HG03064 (cell line): ENCODE data around the gene EVL.

Source experiments
- ATAC-seq: cut with Tn5 transposase; IDR thresholded peaks from one replicate; pipeline ENCODE4 v1.9.1; 2021; ENCODE audit warnings: low read depth; ENCODE audit not compliant: unreplicated experiment

EVL gene

DNA sequence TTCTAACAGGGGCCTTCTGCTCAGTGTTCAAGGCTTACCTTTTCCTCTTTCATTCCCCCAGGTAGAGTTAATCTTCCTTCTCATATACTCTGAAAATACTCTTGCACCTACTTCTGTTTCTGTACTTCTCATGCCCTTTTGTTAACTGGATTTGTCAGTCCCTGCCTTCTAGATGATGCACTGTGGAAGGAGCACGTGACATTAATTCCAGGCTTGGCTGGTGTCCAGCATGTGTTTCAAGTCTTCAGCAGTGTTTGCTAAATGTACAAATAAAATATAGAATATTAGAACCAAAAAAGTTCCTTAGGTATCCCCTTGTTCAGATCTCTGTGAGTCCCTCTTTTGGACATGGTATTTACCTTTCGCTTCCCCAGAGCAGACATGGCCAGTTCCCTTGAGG lies 27.9 kb upstream of the EVL start:
- ATAC-seq, result no peak

DNA sequence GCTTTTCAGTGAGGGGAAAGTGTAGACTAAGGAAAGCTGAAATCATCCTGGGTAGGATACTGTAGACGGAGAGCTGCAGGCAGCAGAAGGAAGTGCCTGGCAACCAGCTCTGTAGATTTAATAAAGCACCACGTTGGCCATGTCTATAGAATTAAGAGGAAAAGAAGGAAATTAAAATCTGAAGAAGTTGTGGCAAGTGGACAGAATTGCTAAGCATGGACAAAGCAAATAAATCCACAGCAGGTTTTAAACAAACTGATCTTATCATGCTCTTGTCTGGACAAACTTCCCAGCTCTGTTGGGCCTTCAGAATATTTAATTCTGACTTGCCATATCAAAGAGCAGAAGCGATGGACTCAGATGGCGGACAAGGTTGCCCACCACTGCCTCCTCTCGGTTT lies 27.2 kb upstream of the EVL start:
- no peak for ATAC-seq

DNA sequence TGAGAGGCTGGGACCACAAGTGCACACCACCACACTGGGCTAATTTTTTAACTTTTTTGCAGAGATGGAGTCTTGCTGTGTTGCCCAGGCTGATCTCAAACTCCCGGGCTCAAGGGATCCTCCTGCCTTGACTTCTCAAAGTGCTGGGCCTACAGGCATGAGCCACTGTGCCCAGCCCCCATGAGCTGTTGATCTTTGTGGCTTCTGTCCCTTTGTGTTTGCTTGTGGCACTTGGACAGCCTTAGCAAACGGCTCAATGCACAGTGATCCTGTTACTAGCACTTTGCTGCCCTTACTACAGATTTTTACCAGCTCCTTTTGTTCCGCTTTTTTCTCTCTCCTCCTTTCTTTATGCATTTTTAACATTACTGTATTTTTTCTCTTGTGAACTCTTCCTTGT lies 25.3 kb upstream of the EVL start:
- no peak for ATAC-seq

DNA sequence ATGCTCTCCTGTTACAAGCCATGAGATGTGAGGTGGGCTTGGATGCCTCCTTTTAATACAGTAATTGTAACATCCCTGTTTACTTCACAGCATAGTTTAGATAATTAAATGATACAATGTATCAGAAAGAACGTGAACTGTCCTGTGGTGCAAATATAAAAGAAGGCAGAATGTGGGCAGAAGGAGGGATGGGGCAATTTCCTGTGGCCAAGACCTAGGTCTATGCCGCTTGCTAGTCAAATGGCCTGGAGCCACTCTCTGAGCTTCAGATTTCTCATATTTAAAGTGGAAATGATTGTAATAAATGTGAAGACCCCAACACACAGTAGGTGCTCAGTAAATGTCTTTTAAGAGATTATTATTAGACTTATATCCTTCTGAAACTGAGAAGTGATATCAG lies 24.0 kb upstream of the EVL start:
- no peak for ATAC-seq

DNA sequence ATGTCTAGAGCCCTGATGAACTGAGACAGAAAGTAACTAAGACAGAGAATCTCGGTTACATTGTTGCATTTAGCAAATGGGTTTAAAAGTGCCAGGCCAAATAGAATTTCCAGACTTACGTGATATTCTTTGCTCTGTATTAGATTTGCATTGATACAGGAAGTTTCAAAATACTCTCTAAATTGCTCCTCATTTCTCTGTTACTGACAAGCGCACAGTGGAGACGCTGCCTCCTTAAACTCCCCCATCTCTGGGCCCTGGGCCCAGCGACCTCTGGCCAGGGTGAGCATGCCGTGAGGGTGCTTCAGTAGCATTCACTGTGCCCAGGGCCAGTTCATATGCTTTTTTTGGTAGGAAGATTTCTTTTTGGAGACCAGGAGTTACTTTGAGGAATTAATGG lies 22.9 kb upstream of the EVL start:
- no peak for ATAC-seq

DNA sequence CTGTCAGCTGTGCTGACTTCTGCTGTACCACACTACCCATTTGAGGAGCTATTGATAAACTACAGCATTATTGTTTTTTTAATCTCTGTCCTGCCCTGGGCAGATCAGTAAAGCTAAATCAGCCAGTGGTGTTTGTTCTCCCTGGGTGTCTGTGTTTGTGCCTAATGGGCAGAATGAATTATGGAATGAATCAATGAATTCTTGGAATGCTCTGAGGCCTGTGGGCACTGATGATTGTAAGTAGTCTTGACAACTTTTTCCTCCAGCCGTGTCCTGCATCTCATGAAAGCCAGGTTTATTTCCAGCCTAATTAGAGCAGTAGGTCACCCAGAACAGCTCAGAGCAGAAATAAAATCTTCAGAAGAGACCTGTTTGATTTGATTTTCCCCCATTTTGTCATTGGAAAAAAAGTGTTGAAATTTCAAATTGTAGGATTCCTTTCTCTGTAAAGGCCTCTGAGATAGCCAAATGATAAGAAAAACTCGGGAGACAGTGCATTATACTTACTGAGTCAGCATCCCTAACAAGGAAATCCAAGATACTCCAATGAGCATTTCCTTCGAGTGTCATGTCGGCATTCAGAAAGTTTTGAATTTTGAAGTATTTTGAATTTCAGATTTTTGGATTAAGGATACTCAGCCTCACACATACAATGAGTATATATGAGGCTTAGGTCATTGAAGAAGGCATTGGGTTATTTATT lies 19.4 kb upstream of the EVL start:
- no peak for ATAC-seq

DNA sequence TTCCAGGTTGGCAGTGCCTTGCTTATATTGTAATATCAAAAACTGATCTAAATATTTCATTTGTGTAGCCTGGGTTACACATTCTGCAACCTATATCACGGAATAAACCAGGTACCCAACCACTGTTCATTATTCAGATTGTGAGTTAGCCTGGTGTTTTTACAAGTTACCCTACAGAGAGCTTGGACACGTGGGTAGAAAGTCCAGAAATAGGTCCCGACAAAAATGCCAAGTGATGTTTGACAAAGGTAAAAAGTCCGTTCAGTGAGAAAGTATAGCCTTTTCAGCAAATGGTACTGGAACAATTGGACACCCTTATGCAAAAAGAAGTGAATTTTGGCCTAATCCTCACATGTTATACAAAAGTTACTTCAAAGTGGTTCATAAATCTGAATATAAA lies 17.6 kb upstream of the EVL start:
- no peak for ATAC-seq

DNA sequence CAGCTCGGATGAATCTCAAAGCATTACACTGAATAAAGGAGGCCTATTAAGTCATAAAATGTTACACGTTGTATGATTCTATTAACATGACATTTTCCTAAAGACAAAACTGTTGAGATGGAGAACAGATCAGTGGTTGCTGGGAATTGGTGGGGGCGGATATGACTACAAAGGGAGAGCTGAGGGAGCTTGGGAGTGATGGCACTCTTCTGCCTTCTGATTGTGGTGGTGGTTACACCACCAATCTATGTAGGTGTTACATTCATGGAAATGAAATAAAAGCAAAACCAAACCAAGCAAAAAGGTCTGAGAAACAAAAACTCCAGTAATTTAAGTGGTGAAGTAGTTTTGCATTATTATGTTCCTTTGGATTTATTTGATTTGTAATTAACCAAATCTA lies 16.4 kb upstream of the EVL start:
- no peak for ATAC-seq

DNA sequence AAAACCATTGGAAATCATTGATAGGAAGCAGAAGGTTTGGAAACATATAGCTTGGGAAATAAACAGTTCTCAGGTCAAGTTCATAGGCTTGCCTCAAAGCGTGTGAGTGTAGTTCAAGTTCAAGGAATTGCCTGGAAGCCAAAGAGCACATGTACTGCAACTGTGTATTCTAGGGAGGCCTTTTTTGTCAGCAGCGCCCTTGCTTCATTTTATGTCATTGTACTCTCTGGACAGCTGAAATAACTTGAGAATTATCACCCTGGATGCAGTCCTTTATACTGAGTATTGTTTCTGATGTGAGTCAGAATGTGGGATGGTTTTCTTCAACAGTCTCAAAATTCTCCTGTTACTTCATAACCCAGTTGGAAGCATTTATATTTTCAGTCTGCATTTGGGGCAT lies 16.0 kb upstream of the EVL start:
- ATAC-seq, result no peak

DNA sequence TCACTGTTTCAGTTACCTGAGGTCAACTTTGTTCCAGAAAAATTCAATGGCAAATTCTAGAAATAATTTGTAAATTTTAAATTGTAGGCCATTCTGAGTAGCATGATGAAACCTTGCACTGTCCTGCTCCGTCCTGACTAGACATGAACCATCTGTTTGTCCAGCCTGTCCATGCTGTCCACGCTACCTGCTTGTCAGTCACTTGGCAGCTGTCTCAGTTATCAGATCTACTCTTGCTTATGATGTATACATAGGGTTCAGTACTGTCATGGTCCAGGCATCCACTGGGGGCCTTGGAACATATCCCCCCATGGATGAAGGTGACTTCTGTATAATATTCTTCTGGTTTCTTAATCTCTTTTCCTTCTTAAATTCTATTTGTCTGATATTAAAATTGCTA lies 14.1 kb upstream of the EVL start:
- ATAC-seq, result no peak

DNA sequence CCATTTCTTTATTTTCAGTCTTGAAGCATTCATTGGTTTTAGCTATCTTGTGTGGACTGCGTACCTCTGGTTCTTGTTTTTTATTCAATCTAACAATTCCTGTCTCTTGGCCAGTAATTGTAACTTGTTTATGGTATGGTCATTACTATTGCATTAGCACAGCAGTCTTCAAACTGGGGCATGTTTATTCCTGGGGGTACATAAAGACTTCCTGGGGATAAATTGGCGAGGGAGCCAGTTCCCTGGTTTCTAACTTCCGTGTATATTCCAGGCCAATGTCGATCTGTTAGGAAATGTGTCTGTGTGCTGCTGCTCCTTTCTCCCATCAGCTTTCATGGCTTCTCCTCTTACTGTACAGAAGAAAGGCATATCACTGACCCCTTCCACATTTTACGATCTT lies 13.7 kb upstream of the EVL start:
- ATAC-seq, result no peak

DNA sequence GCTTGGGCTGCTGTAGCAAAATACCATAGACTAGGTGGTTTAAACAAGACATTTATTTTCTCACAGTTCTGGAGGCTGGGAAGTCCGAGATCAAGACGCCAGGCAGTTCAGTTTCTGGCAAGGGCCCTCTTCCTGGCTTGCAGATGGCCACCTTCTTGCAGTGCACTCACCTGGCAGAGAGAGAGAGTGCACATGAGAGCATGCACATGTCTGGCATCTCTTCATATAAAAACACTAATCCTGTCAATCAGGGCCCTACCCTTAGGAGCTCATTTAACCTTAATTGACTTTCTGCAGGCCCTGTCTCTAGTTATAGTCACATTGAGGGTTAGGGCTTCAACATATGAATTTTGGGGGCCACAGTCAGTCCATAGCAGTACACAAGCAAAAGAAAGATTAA lies 12.4 kb upstream of the EVL start:
- no peak for ATAC-seq

DNA sequence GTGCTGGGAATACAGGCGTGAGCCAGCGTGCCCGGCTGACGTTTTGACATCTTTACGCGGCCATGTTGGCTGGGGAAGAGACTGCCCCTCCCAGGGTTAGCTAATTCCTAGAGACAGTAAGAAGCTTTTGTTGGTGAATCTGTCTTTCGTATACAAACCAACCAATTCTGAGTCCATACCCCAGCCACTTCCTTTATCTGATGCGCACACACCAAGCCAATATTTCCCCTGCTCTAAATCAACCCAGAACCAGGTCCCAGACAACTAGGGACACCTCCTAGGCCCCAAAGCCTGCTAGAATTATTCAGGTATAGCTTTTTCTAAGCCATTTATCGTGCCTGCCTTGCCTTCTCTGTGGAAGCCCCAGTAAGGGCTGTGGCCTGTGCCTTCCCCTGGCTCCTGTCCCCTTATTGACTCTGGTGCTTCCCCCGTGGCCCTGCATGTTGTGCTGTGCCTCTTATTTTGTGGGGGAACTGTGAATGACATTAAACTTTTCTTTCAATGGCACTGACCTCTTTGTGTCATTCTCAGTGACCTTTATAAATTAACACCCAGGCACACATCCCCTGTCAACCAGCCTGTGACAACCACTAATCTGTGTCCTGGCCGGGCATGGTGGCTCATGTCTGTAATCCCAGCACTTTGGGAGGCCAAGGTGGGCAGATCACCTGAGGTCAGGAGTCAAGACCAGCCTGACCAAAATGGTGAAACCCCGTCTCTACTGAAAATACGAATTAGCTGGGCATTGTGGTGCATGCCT lies 10.7 kb upstream of the EVL start:
- ATAC-seq, result no peak

DNA sequence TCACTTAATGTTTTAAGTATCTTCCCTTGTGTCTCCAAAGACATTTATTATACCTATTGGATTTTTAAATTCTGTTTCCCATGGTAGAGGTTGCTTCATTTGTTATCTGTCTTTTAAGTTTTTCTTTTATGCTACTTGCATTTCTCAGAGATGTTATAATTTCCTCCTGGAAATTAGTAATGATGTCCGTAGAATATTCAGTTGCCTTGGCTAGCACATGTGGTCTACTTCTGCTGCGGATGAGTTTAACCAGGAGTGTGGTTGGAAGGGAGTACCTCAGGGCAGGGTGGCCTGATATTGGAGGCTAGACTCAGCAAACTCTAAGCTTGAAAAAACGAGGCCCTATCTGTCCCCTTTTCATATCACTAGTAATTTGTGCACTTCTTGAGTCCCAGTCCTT lies 8.8 kb upstream of the EVL start:
- ATAC-seq, result no peak

DNA sequence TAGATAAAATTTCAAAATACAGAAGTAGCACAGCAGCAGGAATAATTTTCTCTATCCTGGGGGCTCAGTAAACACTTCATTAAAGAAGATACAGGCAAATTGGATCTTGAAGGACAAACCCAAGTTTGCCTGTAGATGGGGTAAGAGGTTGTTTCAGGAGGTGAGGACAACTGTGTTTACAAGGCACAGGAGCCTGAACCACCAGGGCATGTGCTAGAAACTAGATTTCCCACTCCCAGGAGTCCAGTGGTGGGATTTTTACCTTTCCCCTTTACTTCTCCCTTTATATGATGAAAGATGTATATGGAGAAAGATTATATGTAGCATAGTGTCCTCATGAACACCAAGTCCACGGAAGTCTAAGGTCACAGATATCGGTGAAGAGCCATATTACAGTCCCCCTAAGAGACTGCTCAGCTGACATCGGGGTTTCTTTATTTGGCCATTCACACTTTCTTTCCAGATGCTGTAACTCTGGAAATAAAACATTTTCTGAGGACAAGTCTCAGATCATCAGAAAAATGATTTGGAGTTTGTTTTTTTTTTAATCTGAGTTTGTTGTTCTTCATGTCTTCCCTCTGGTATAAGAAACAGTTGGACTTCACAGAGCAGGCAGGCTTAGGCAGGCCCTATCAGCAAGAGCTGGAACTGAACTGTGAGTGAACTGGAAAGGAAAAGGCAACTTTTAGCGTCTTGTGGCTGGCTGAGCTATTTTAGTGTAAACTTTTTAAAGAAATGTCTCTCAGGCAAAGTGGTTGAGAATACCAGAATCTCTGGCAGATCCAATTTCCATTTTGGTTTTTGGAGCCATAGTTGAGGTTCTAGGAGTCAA lies 8.0 kb upstream of the EVL start:
- ATAC-seq, result no peak

DNA sequence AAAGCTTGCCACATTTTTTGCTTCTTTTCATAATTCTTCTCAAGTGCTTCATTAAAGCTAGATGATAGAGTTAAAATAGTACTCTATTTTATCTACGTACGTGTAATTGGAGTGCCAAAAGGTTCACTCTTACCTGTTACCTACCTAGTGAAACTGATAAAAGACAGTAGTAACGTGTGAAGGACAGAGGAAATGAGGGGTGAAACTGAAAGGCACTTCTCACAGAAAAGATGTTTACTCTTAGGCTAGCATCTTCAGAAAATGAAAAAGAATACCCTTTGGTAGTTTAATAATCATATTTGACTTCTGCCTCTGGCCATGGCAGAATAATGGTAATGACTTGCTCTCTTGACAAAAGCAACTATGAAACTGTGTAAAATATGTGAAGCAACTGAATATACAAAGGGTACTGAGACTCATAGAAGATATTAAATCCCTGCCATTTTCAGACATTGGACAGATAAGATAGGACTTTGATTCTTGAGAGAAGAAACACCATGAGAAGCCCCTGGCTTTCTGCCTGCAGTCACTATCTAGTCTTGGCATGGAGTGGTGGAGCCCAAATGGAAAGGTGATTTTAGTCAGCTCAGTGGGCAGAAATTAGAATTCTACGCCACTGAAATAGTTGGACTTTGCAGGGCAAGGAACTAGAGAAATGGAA lies 6.3 kb upstream of the EVL start:
- peak; percentile 73 for ATAC-seq

DNA sequence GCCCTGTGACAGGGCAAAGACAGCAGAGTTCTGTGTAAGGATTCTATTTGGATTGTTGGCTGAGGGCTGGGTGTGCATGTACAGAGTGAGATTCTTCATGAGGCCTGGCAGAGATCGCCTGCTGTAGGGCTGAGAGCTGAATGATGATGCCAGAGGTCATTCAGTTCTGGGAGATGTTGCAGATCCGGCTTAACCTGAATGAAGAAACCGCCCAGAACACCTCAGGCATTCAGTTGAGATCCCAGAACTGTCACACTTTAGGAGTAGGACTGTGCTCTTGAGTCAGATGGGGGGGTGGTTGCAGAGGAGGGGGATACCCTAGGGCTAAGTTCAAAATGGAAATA lies 5.8 kb upstream of the EVL start:
- no peak for ATAC-seq

DNA sequence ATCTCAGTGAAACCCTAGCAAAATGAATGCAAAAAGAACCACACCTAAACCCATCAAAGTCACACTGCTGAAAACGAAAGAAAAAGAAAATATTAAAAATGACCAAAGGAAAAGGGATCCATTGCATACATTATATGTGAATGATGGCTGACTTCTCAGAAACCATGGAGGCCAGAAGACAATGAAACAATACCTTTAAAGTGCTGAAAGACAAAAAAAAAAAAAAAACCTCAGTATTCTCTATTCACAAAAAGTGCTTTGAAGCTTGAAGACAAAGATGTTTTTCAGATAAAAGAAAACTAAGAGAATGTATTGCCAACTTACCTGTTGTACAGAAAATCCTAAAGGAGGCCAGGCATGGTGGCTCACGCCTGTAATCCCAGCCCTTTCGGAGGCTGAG lies 4.5 kb upstream of the EVL start:
- no peak for ATAC-seq

DNA sequence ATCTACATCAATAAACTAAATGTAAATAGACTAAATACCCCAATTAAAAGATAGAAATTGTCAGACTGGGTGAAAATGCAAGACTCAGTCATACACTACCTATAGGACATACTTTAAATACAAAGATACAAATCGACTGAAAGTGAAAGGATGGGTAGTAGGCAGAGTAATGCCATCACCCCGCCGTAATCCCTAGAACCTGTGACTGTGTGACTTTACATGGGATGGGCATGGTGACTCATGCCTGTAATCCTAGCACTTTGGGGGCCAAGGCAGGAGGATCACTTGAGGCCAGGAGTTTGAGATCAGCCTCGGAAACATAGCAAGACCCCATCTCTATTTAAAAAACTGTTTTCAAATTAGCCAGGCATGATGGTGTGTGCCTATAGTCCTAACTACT lies 2.6 kb upstream of the EVL start:
- ATAC-seq, result no peak

DNA sequence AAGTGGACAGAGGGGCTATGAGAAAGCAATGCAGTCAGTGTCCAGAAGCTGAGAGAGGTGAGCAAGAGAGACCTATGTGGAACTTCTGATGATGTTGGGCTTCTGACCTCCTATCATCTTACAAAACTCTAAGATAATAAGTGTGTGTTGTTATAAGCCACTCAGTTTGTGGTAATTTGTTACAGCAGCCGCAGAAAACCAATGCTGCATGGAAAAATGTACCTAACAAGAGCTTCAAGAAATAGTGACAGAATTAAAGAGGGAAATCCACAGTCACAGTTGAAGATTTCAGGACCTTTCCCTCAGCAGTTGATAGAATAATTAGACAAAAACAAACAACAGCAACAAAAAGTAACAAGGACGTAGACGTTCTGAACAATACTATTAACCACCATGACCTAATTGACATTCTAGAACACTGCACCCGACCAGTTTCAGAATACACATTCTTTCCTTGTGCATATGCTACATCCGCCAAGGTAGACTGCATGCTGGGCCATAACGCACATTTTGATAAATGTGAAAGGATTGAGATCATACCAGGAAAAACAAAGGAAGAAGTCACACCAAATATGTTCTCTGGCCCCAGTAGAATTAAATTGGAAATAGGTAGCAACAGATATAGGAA lies 1.8 kb upstream of the EVL start:
- ATAC-seq, result no peak
